RWPE1 (cell line): ENCODE measurements around the gene SPAM1.
"Not testable (repeated sequence)": the region's sequence is repeated elsewhere in the genome, so short reads cannot be mapped to it uniquely, and the experiment has no call there.

Experiments
- CTCF ChIA-PET: fragments of 350-600 bp; sonication (Branson Sonifier 250); formaldehyde crosslinking; extraction: SDS; loops from one replicate; lab custom pipeline; 2021; lab: Yijun Ruan, JAX
- POLR2A ChIA-PET: fragments of 400-600 bp; formaldehyde crosslinking; extraction: SDS; loops from one replicate; lab custom pipeline; 2020; ENCODE audit warnings: antibody characterized with exemption; ENCODE audit not compliant: low non-redundant PET; lab: Yijun Ruan, JAX
- DNase-seq: peaks from one replicate; pipeline ENCODE4 v3.0.0; 2012; ENCODE audit warnings: low spot score
- H3K27ac ChIP-seq: fragments of 450-650 bp; 2 replicates; pipeline ENCODE4 v1.5.1; 2017
- TF ChIP-seq, protein P1 (sequence below): fragments of 450-650 bp; conservative IDR thresholded peaks from 2 replicates; pipeline ENCODE4 v1.5.1; 2017; ENCODE audit warnings: low read depth, mild to moderate bottlenecking

Gene SPAM1

DNA sequence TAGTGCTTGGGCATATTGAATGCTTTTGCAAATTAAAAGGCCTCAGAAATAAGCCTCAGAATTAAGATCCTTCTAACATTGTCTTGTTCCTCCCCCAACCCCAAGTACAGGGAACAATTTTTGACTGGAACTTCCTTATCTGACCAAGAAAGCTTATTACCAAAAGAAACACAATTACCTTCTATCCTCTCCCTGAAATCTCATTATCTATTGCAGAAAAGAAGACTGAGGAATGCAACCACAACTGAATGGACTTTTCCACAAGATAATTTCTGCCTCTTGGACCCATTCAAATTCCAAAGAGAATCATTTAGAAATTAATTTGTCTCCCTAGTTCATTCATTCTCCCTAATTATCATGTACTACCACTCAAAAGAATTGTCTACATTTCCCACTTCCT lies 36.8 kb upstream of the SPAM1 start:
- no peak for DNase-seq
- CTCF ChIA-PET, result interaction anchor here (2.1 kb wide), 1 partner anchor 16 kb away, joined by 7 read pairs; no protein-coding TSS in a partner anchor
- POLR2A ChIA-PET, result no interaction called here
- TF ChIP-seq, protein P1, sequence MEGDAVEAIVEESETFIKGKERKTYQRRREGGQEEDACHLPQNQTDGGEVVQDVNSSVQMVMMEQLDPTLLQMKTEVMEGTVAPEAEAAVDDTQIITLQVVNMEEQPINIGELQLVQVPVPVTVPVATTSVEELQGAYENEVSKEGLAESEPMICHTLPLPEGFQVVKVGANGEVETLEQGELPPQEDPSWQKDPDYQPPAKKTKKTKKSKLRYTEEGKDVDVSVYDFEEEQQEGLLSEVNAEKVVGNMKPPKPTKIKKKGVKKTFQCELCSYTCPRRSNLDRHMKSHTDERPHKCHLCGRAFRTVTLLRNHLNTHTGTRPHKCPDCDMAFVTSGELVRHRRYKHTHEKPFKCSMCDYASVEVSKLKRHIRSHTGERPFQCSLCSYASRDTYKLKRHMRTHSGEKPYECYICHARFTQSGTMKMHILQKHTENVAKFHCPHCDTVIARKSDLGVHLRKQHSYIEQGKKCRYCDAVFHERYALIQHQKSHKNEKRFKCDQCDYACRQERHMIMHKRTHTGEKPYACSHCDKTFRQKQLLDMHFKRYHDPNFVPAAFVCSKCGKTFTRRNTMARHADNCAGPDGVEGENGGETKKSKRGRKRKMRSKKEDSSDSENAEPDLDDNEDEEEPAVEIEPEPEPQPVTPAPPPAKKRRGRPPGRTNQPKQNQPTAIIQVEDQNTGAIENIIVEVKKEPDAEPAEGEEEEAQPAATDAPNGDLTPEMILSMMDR, result no peak
- H3K27ac ChIP-seq, result no peak overlapping the region

DNA sequence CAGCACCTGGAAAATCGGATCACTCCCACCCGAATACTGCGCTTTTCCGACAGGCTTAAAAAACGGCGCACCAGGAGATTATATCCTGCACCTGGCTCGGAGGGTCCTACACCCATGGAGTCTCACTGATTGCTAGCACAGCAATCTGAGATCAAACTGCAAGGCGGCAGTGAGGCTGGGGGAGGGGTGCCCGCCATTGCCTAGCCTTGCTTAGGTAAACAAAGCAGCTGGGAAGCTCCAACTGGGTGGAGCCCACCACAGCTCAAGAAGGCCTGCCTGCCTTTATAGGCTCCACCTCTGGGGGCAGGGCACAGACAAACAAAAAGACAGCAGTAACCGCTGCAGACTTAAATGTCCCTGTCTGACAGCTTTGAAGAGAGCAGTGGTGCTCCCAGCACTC lies 30.3 kb upstream of the SPAM1 start:
- POLR2A ChIA-PET, H3K27ac ChIP-seq, CTCF ChIA-PET, DNase-seq: not testable (repeated sequence)

DNA sequence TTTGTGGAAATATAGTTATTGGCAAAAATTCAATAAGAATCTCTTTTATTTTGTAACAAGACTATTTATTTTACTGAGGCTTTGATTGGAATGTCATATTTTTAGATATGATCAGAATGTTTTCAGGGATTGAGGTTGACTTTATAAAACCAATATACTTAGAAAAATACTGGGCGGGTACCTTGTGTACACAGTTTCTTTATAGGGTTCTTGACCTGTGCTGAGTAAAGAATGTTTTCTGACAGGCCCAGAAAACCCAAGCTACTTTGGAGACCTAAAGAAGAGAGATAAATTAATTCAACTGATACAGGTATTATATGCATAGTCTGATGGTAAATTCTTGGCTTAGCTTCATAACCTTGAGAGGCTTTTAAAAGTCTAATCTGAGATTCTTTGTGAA lies 23.9 kb upstream of the SPAM1 start:
- POLR2A ChIA-PET, result no interaction called here
- DNase-seq, result no peak
- H3K27ac ChIP-seq, result no peak overlapping the region
- CTCF ChIA-PET, result no interaction called here
- TF ChIP-seq, protein P1, result no peak

DNA sequence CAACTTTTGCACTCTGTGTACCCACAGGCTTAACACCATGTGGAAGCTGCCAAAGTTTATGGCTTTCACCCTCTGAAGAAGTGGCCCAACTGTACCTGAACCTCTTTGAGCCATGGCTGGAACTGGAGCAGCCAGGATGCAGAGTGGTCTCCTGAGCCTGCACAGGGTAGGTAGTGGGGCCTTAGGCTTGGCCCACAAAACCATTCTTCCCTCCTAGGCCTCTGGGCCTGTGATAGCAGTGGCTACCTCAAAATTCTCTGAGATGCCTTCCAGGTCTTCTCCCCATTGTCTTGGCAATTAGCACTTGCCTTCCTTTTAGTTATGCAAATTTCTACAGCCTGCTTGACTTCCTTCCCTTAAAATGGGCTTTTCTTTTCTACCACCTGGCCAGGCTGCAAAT lies 19.3 kb upstream of the SPAM1 start:
- POLR2A ChIA-PET, result no interaction called here
- TF ChIP-seq, protein P1, result no peak
- CTCF ChIA-PET, result no interaction called here
- no peak for DNase-seq
- H3K27ac ChIP-seq, result no peak overlapping the region

DNA sequence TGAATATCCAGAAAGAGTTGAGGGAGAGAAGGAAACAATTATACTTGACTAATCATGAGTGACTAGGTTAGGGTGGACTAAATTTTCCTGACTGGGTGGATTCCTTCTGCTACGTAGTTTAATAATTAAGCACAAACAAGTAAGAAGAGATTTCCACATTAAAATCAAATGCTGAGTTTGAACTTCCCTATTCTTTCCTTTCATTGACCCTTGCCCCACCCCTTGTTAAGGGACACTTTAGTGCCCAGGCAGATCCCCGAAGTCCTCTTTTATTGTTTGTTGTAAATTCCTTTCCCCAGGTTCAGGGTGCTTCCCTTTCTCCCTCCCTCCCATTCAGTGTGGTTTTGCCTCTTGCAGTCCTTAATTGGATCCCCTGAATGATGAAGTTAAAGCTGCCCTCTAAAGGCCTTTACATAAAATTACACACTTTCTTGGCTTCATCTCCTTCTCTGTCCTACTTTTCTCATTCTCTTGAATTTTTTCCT lies 8.8 kb upstream of the SPAM1 start:
- TF ChIP-seq, protein P1, result peak; percentile 53; the same call in 1 of the 2 replicates
- H3K27ac ChIP-seq, result no peak overlapping the region
- ChIA-PET CTCF (interaction anchor here (0.9 kb wide), 1 partner anchor 26 kb away, joined by 3 read pairs; no protein-coding TSS in a partner anchor), POLR2A (no interaction called here)
- DNase-seq, result peak; percentile 14

DNA sequence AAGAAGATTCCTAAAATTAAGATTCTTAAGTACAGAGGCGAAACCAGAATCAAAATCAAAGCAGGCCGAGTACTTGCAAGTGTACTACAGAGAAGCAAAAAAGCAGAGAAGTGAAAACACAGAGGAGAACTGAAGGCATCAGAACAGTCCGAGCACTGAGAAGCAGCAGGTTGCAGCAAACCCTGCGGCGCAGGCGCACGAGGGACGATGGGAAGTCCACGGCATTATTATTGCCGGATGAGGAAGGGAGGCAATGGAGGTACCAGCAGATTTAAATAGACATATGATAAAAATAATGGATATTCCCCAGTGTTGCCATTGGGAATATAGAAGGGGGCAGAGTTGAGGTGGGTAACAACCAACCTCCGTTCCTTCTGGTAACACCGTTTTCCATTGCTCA lies 7.2 kb upstream of the SPAM1 start:
- ChIA-PET POLR2A (no interaction called here), CTCF (no interaction called here)
- TF ChIP-seq, protein P1, result no peak
- no peak overlapping the region for H3K27ac ChIP-seq
- DNase-seq, result no peak

DNA sequence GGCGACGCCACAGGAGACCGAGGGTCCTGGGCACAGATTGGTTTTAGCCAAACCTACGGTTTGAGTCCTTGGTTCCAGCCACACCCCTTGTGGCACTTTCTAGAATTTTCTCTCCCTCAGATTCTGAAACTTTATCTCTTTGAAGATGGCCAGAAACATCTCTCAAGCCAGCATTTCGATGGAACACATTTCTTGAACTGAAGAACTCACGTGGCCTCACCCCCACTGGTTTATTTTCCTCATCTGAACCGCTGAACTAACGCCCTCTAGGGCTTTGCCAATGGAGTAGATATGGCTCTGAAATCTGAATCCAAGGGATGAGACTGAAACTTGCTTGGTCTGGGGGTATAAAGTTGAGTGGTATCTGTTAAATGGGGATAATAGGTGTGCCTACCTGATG lies 6.7 kb upstream of the SPAM1 start:
- CTCF ChIA-PET, result interaction anchor here (0.7 kb wide), 1 partner anchor 9 kb away, joined by 3 read pairs; no protein-coding TSS in a partner anchor
- TF ChIP-seq, protein P1, result no peak
- H3K27ac ChIP-seq, result no peak overlapping the region
- POLR2A ChIA-PET, result no interaction called here
- DNase-seq, result no peak
